Heart right ventricle (tissue), 16 donors: Measurements from ENCODE around the gene TFAP2E. TPM values are rescaled to one million over a fixed set of nuclear protein-coding genes. Genes with fewer than 3 reads are reported as not detected.

ENCODE experiments used
- ATAC-seq, 8 donors: fragments of 200-7000 bp; cut with Tn5 transposase; one replicate each; pipeline ENCODE4 v1.9.1; 2020; ENCODE audit warnings: mild to moderate bottlenecking in 8 of 8, moderate library complexity in 8 of 8, moderate number of reproducible peaks in 1 of 8
- DNase-seq, 2 donors: peaks; one replicate each; pipeline ENCODE4 v3.0.0-alpha.2; 2020
- H3K27ac ChIP-seq, 10 donors: fragments of 200-600 bp; sonication (generic) in 2 of 10; one replicate each; pipeline versions ENCODE4 v1.5.0 to v1.8.0; 2020 to 2022; ENCODE audit warnings: mild to moderate bottlenecking in 3 of 10
- H3K27me3 ChIP-seq, 7 donors: fragments of 200-600 bp; one replicate each; pipeline ENCODE4 v1.8.0; 2021 to 2022; ENCODE audit warnings: mild to moderate bottlenecking in 2 of 7
- H3K36me3 ChIP-seq, 9 donors: fragments of 200-600 bp; sonication (generic) in 1 of 9; one replicate each; pipeline versions ENCODE4 v1.5.0 to v1.8.0; 2020 to 2022; ENCODE audit warnings: mild to moderate bottlenecking in 2 of 9
- H3K4me1 ChIP-seq, 9 donors: fragments of 200-600 bp; sonication (generic) in 1 of 9; one replicate each; pipeline versions ENCODE4 v1.5.0 to v1.8.0; 2020 to 2022; ENCODE audit warnings: mild to moderate bottlenecking in 4 of 9
- H3K4me3 ChIP-seq, 10 donors: fragments of 200-600 bp; sonication (generic) in 2 of 10; one replicate each; pipeline versions ENCODE4 v1.5.0 to v1.8.0; 2020 to 2022; ENCODE audit warnings: mild to moderate bottlenecking in 7 of 10, moderate library complexity in 2 of 10
- H3K9me3 ChIP-seq, 11 donors: fragments of 200-600 bp in 10 of 11; sonication (generic) in 2 of 11; one replicate each; pipeline versions ENCODE4 v1.5.0 to v1.8.0; 2013 to 2022; ENCODE audit warnings: mild to moderate bottlenecking in 2 of 11, control low read depth in 1 of 11, moderate library complexity in 1 of 11
- CTCF ChIP-seq, 9 donors: fragments of 200-600 bp; sonication (generic) in 2 of 9; IDR thresholded peaks; one replicate each; pipeline versions ENCODE4 v1.5.0 to v1.8.0; 2021 to 2022; ENCODE audit warnings: antibody characterized with exemption in 9 of 9, mild to moderate bottlenecking in 5 of 9, moderate library complexity in 1 of 9
- WGBS, 2 donors: extraction: QIAGEN DNeasy Blood & Tissue Kit; methylation state at CpG; one replicate each; pipeline ENCODE4 v1.1.7; 2013; ENCODE audit warnings: inconsistent platforms in 1 of 2; 5-methylcytosine and 5-hydroxymethylcytosine counted together
- intact Hi-C, 10 donors: fragments of 100-400 bp; cut with DNase I; formaldehyde crosslinking; loops; one replicate each; pipeline versions ENCODE4 v1.11.1 to v1.14.2; 2022
- polyA plus RNA-seq, 2 donors: library from polyadenylated mRNA; stranded (reverse); fragments of 200-250 nt; gene quantifications; one replicate each; pipeline ENCODE4 v1.2.3, GENCODE V29; 2013
- total RNA-seq, 10 donors: library from RNA; stranded (reverse); fragmentation: NEBNext Ultra II Directional in 3 of 10; extraction: Animal tissue kit (Norgen Biotek cat#: 25700) in 3 of 10; gene quantifications; one replicate each; pipeline versions ENCODE4 v1.2.1 to v1.2.4, GENCODE V29; 2021 to 2023
- donor health status: Arrhythmogenic right ventricular cardiomyopathy.
- donor health status: ischemic (EF 13 %, LVEDD 7.1; RV severe dilation, severe dysfunction).
- donor health status: healthy with polysubstance abuse.
- donor health status: DM: no; HTN: yes; CAD: no.
- donor health status: DM: no; HTN: no; CAD: no.
- donor health status: ischemic (EF 25% LVEDD 6.9; RV normal size, moderate dysfunction).
- donor health status: ischemic (EF 25% LVEDD 5.7; RV mildly dilated, moderate dysfunction).
- donor health status: healthy.
- donor health status: DM: yes; HTN: yes; CAD: no.
- donor health status: Ischemic cardiomyopathy.
- donor health status: ischemic (EF 35%, LVEDD 5.7; RV mildly dilated, moderate dysfunction).
- donor health status: nonischemic (EF 11% LVEDD 7.7; RV severe dilation, severe dysfunction).
- donor health status: DM: yes; HTN: yes; CAD: no.
- donor health status: PGD.
- donor health status: ischemic (EF 29% LVEDD 5.4; RV normal size, mild dysfunction).
- donor health status: nonischemic (EF 23%, LVEDD 6.1; RV moderate dilation, normal function).

The TFAP2E gene
- total and polyA plus RNA-seq, 12 donors = 0.18 to 1.4 (median 0.40) TPM; not detected in 3

GRCh38 chr1:35544976-35545375 is 28.1 kb upstream of the TFAP2E start:
- peaks cover 0 to 43% (median 0%) of the 10 kb centered on the region in 9 donors for H3K36me3 ChIP-seq
- no peak overlapping the region for H3K4me3 ChIP-seq
- H3K27me3 ChIP-seq = no peaks in the 10 kb centered on the region
- 53 to 56% methylated on average over 3 of the region's 3 CpGs for WGBS, 2 donors
- no peaks in the 10 kb centered on the region for H3K9me3 ChIP-seq
- intact Hi-C loops = loop anchor here in 3 of 10 donors (5.0 kb wide), 1 partner anchor 93 kb away; no protein-coding TSS in a partner anchor
- TF ChIP-seq CTCF (IDR thresholded peaks at IDR 0.05) = peak in 7 of 9 donors; percentile 16 to 62 (median 51)
- H3K4me1 ChIP-seq = peaks cover 0 to 76% (median 54%) of the 10 kb centered on the region in 9 donors
- DNase-seq (peak in 1 of 2 donors; percentile 65), ATAC-seq (peak; percentile 73 to 89 (median 86))
- peak overlapping the region in 3 of 10 donors; percentile 20 to 60 (median 42) for H3K27ac ChIP-seq

- intact Hi-C loops = no loop called here
- peaks cover 0 to 58% (median 8%) of the 10 kb centered on the region in 9 donors for H3K36me3 ChIP-seq
- TF ChIP-seq CTCF (IDR thresholded peaks at IDR 0.05) = no peak
- no peak for DNase-seq
- ATAC-seq = no peak
- H3K27me3 ChIP-seq = no peaks in the 10 kb centered on the region
- 97 to 98% methylated on average over 1 of the region's 1 CpG for WGBS, 2 donors
- H3K4me3 ChIP-seq = no peak overlapping the region
- H3K4me1 ChIP-seq = peaks cover 0 to 61% (median 38%) of the 10 kb centered on the region in 9 donors
- no peaks in the 10 kb centered on the region for H3K9me3 ChIP-seq
- H3K27ac ChIP-seq = no peak overlapping the region
Observed at GRCh38 chr1:35546614-35547013, 26.5 kb upstream of the TFAP2E start.

GRCh38 chr1:35553851-35554250 is 19.3 kb upstream of the TFAP2E start:
- intact Hi-C loops = loop anchor here in 2 of 10 donors (10.0 kb wide), 1 partner anchor 359 kb away; the partner anchor contains the start of gene SFPQ (in 2 of the 2)
- WGBS, 2 donors = 57 to 60% methylated on average over 2 of the region's 2 CpGs
- H3K9me3 ChIP-seq = no peaks in the 10 kb centered on the region
- peaks cover 0 to 55% (median 49%) of the 10 kb centered on the region in 9 donors for H3K4me1 ChIP-seq
- H3K4me3 ChIP-seq = no peak overlapping the region
- peaks cover 0 to 54% (median 15%) of the 10 kb centered on the region in 9 donors for H3K36me3 ChIP-seq
- H3K27me3 ChIP-seq = no peaks in the 10 kb centered on the region
- TF ChIP-seq CTCF (IDR thresholded peaks at IDR 0.05) = no peak
- DNase-seq (no peak), ATAC-seq (no peak)
- peak overlapping the region in 6 of 10 donors; percentile 6 to 47 (median 32) for H3K27ac ChIP-seq

GRCh38 chr1:35554266-35555211 is 18.6 kb upstream of the TFAP2E start:
- no peak for TF ChIP-seq CTCF (IDR thresholded peaks at IDR 0.05)
- DNase-seq (peak in 1 of 2 donors; percentile 64), ATAC-seq (no peak)
- Histone ChIP-seq H3K27me3 (no peaks in the 10 kb centered on the region), H3K4me3 (no peak overlapping the region), H3K36me3 (peaks cover 0 to 47% (median 15%) of the 10 kb centered on the region in 9 donors), H3K27ac (peak overlapping the region in 6 of 10 donors; percentile 2 to 47 (median 32)), H3K4me1 (peaks cover 0 to 57% (median 51%) of the 10 kb centered on the region in 9 donors), H3K9me3 (no peaks in the 10 kb centered on the region)
- intact Hi-C loops = loop anchor here in 3 of 10 donors (5.0 to 10.0 kb wide), 2 partner anchors 352 to 360 kb away; partner anchors contain the start of gene SFPQ (in 2 of the 3)
- 36 to 39% methylated on average over 7 of the region's 7 CpGs for WGBS, 2 donors
